Measurements from ENCODE around the gene CTU2.

- TF ChIP-seq CTCF (IDR thresholded peaks at IDR 0.05) (no peak), POLR2A (IDR thresholded peaks at IDR 0.05) (no peak)
Observed at GRCh38 chr16:88735616-88736015, 29.3 kb downstream of the CTU2 start.
